HUES64 (cell line): Measurements from ENCODE around the gene GLYR1.
"Not testable (repeated sequence)": the region's sequence is repeated elsewhere in the genome, so short reads cannot be mapped to it uniquely, and the experiment has no call there.

ENCODE experiments used
- H3K27ac ChIP-seq: 2 replicates; pipeline ENCODE4 v1.7.0; 2013; ENCODE audit warnings: low read depth, low read length, inconsistent platforms
- H3K27me3 ChIP-seq: 2 replicates; pipeline ENCODE4 v1.6.1; 2013; ENCODE audit warnings: mild to moderate bottlenecking, low read length; ENCODE audit not compliant: insufficient read depth
- H3K36me3 ChIP-seq: 2 replicates; pipeline ENCODE4 v1.6.1; 2013; ENCODE audit warnings: mild to moderate bottlenecking, low read length; ENCODE audit not compliant: insufficient read depth
- H3K4me1 ChIP-seq: 2 replicates; pipeline ENCODE4 v1.6.1; 2013; ENCODE audit warnings: mild to moderate bottlenecking, low read length, moderate library complexity; ENCODE audit not compliant: insufficient read depth
- H3K4me3 ChIP-seq: 2 replicates; pipeline ENCODE4 v1.5.1; 2013; ENCODE audit warnings: mild to moderate bottlenecking, low read length, moderate library complexity
- H3K9ac ChIP-seq: 2 replicates; pipeline ENCODE4 v1.6.1; 2013; ENCODE audit warnings: mild to moderate bottlenecking, low read depth, low read length
- H3K9me3 ChIP-seq: 2 replicates; pipeline ENCODE4 v1.6.1; 2013; ENCODE audit warnings: low read depth, low read length; ENCODE audit not compliant: insufficient read depth
- WGBS: fragments of 150-250, 120-280 bp; methylation state at CpG from one replicate; pipeline ENCODE4 v1.1.7; 2013; ENCODE audit warnings: missing lambda C conversion rate; 5-methylcytosine and 5-hydroxymethylcytosine counted together

GLYR1 gene

GRCh38 chr16:4795181-4795827 lies 51.8 kb downstream of the GLYR1 start, which contains the start of gene SMIM22:
SMIM22 (plus strand) TSS chr16:4795369; CDS start chr16:4795735, 366 bp downstream.
- WGBS: 88% methylated on average over 14 of the region's 14 CpGs
- Histone ChIP-seq H3K36me3 (peaks cover 24% of the 10 kb centered on the region), H3K9ac (no peak within 1 kb of the TSS), H3K4me1 (no peaks in the 10 kb centered on the region), H3K9me3 (no peaks in the 10 kb centered on the region), H3K27ac (no peak within 1 kb of the TSS), H3K4me3 (no peak within 1 kb of the TSS), H3K27me3 (no peaks in the 10 kb centered on the region)

- Histone ChIP-seq H3K9ac (no peak overlapping the region), H3K27ac (no peak overlapping the region), H3K27me3 (no peaks in the 10 kb centered on the region), H3K4me1 (peaks cover 4% of the 10 kb centered on the region), H3K9me3 (no peaks in the 10 kb centered on the region), H3K36me3 (peaks cover 8% of the 10 kb centered on the region; the same call in 1 of the 2 replicates), H3K4me3 (no peak overlapping the region)
- WGBS: 82% methylated on average over 13 of the region's 13 CpGs
These were observed 54.1 kb downstream of the GLYR1 start for GRCh38 chr16:4792951-4793513.

GRCh38 chr16:4790871-4791270 lies 56.2 kb downstream of the GLYR1 start:
- H3K36me3 ChIP-seq: no peaks in the 10 kb centered on the region
- H3K27ac ChIP-seq: no peak overlapping the region
- no peaks in the 10 kb centered on the region for H3K27me3 ChIP-seq
- no peak overlapping the region for H3K9ac ChIP-seq
- peaks cover 8% of the 10 kb centered on the region for H3K4me1 ChIP-seq
- H3K9me3 ChIP-seq: no peaks in the 10 kb centered on the region
- 93% methylated on average over 10 of the region's 10 CpGs for WGBS
- H3K4me3 ChIP-seq: no peak overlapping the region

- H3K9me3 ChIP-seq: no peaks in the 10 kb centered on the region
- H3K27me3 ChIP-seq: no peaks in the 10 kb centered on the region
- peaks cover 8% of the 10 kb centered on the region for H3K4me1 ChIP-seq
- H3K9ac ChIP-seq: no peak overlapping the region
- WGBS: 91% methylated on average over 10 of the region's 10 CpGs
- H3K36me3 ChIP-seq: no peaks in the 10 kb centered on the region
- no peak overlapping the region for H3K4me3 ChIP-seq
- H3K27ac ChIP-seq: no peak overlapping the region
These were observed 56.8 kb downstream of the GLYR1 start for GRCh38 chr16:4790261-4790660.

- H3K9me3 ChIP-seq: no peaks in the 10 kb centered on the region
- no peak overlapping the region for H3K4me3 ChIP-seq
- peaks cover 8% of the 10 kb centered on the region for H3K4me1 ChIP-seq
- no peak overlapping the region for H3K27ac ChIP-seq
- no peaks in the 10 kb centered on the region for H3K27me3 ChIP-seq
- no peaks in the 10 kb centered on the region for H3K36me3 ChIP-seq
- 92% methylated on average over 7 of the region's 7 CpGs for WGBS
- H3K9ac ChIP-seq: no peak overlapping the region
These were observed 58.2 kb downstream of the GLYR1 start for GRCh38 chr16:4788910-4789309.

GRCh38 chr16:4788489-4788889 lies 58.6 kb downstream of the GLYR1 start:
- Histone ChIP-seq H3K36me3 (no peaks in the 10 kb centered on the region), H3K27ac (no peak overlapping the region), H3K27me3 (no peaks in the 10 kb centered on the region), H3K9ac (no peak overlapping the region), H3K4me3 (no peak overlapping the region), H3K9me3 (no peaks in the 10 kb centered on the region), H3K4me1 (peaks cover 8% of the 10 kb centered on the region)
- 84% methylated on average over 9 of the region's 9 CpGs for WGBS

GRCh38 chr16:4787627-4788482 lies 59.2 kb downstream of the GLYR1 start, which contains the start of gene SEPTIN12:
SEPTIN12 (minus strand) TSS chr16:4788345; CDS start chr16:4787645, 700 bp downstream.
- H3K9ac ChIP-seq: no peak within 1 kb of the TSS
- no peaks in the 10 kb centered on the region for H3K27me3 ChIP-seq

GRCh38 chr16:4787068-4787467 lies 60.0 kb downstream of the GLYR1 start:
- no peak overlapping the region for H3K27ac ChIP-seq
- H3K27me3 ChIP-seq: no peaks in the 10 kb centered on the region
- no peak overlapping the region for H3K4me3 ChIP-seq
- H3K36me3 ChIP-seq: no peaks in the 10 kb centered on the region
- no peak overlapping the region for H3K9ac ChIP-seq
- WGBS: 93% methylated on average over 8 of the region's 8 CpGs
- H3K9me3 ChIP-seq: no peaks in the 10 kb centered on the region
- peaks cover 8% of the 10 kb centered on the region for H3K4me1 ChIP-seq

More at GRCh38 chr16:4787627-4788482, 59.2 kb downstream of the GLYR1 start, which contains the start of gene SEPTIN12:
- H3K4me3 ChIP-seq: no peak within 1 kb of the TSS
- no peaks in the 10 kb centered on the region for H3K9me3 ChIP-seq
- 71% methylated on average over 13 of the region's 14 CpGs for WGBS
- H3K36me3 ChIP-seq: no peaks in the 10 kb centered on the region
- H3K27ac ChIP-seq: no peak within 1 kb of the TSS
- peaks cover 8% of the 10 kb centered on the region for H3K4me1 ChIP-seq

GRCh38 chr16:4785758-4786433 lies 61.2 kb downstream of the GLYR1 start:
- no peaks in the 10 kb centered on the region for H3K27me3 ChIP-seq
- 95% methylated on average over 19 of the region's 23 CpGs for WGBS
- H3K9me3 ChIP-seq: no peaks in the 10 kb centered on the region
- H3K36me3 ChIP-seq: no peaks in the 10 kb centered on the region
- H3K4me1 ChIP-seq: peaks cover 8% of the 10 kb centered on the region
- H3K27ac ChIP-seq: no peak overlapping the region
- no peak overlapping the region for H3K4me3 ChIP-seq
- no peak overlapping the region for H3K9ac ChIP-seq

GRCh38 chr16:4784444-4784987 lies 62.6 kb downstream of the GLYR1 start:
- WGBS: 96% methylated on average over 13 of the region's 14 CpGs
- H3K4me1 ChIP-seq, H3K9ac ChIP-seq, H3K27me3 ChIP-seq, H3K36me3 ChIP-seq, H3K9me3 ChIP-seq, H3K4me3 ChIP-seq, H3K27ac ChIP-seq: not testable (repeated sequence)
